AG04450 (cell line): ENCODE data around the gene MAFF. TPM values are rescaled to one million over a fixed set of nuclear protein-coding genes. Genes with fewer than 3 reads are reported as not detected.
A peak's percentile ranks its signal among the peaks of the same experiment; 100 is the strongest.

Source experiments
- CTCF ChIA-PET: fragments of 300-600, 350-600 bp; formaldehyde crosslinking; extraction: SDS; loops from one replicate; lab custom pipeline; 2022; ENCODE audit warnings: antibody characterized with exemption, inconsistent platforms; lab: Charles Lee
- POLR2A ChIA-PET: fragments of 350-600 bp; formaldehyde crosslinking; extraction: SDS; loops from one replicate; lab custom pipeline; 2021; ENCODE audit warnings: antibody characterized with exemption, inconsistent platforms; lab: Yijun Ruan, JAX
- DNase-seq: peaks from one replicate; pipeline ENCODE4 v3.0.0-alpha.2; 2011; ENCODE audit warnings: low read depth, low spot score
- H3K27ac ChIP-seq: one replicate; pipeline ENCODE4 v1.5.1; 2012; ENCODE audit warnings: low read depth, low read length, control low read depth
- H3K27me3 ChIP-seq: one replicate; pipeline ENCODE4 v1.6.0; 2012; ENCODE audit warnings: low read length; ENCODE audit not compliant: control insufficient read depth, insufficient read depth
- H3K4me3 ChIP-seq: 2 replicates; pipeline ENCODE4 v1.5.1; 2011; ENCODE audit warnings: mild to moderate bottlenecking, low read depth, low read length, control low read depth
- H3K9me3 ChIP-seq: 2 replicates; pipeline ENCODE4 v1.5.1; 2012; ENCODE audit warnings: low read length; ENCODE audit not compliant: control insufficient read depth, insufficient read depth
- CTCF ChIP-seq: IDR thresholded peaks from 2 replicates; pipeline ENCODE4 v1.5.1; 2011; ENCODE audit warnings: low read depth, low read length, control low read depth, inconsistent platforms
- polyA plus RNA-seq: library from polyadenylated mRNA; depleted of rRNA; stranded (reverse); fragments of >200 nt; gene quantifications from 2 replicates; pipeline ENCODE4 v1.2.3, GENCODE V29; 2011

The MAFF gene
- polyA plus RNA-seq, 1 experiment, result 8.3 TPM

- no peak for TF ChIP-seq CTCF
- ChIA-PET POLR2A (interaction anchor here (0.6 kb wide), 1 partner anchor 54 kb away, joined by 4 read pairs; no protein-coding TSS in a partner anchor), CTCF (no interaction called here)
- DNase-seq, result no peak
- peaks cover 4% of the 10 kb centered on the region; the same call in 1 of the 2 replicates for H3K9me3 ChIP-seq
- H3K4me3 ChIP-seq, result no peak overlapping the region
- no peaks in the 10 kb centered on the region for H3K27me3 ChIP-seq
- no peak overlapping the region for H3K27ac ChIP-seq
Observed at GRCh38 chr22:38212442-38212841, 10.6 kb downstream of the MAFF start.

- H3K9me3 ChIP-seq, result peaks cover 4% of the 10 kb centered on the region; the same call in 1 of the 2 replicates
- ChIA-PET CTCF (no interaction called here), POLR2A (interaction anchor here (0.6 kb wide), 1 partner anchor 97 kb away, joined by 3 read pairs; no protein-coding TSS in a partner anchor)
- no peak for DNase-seq
- no peaks in the 10 kb centered on the region for H3K27me3 ChIP-seq
- no peak overlapping the region for H3K27ac ChIP-seq
- no peak for TF ChIP-seq CTCF
- no peak overlapping the region for H3K4me3 ChIP-seq
Observed at GRCh38 chr22:38213319-38213989, 11.7 kb downstream of the MAFF start.

GRCh38 chr22:38213990-38214301, 12.2 kb downstream of the MAFF start:
- no peaks in the 10 kb centered on the region for H3K27me3 ChIP-seq
- ChIA-PET CTCF (no interaction called here), POLR2A (interaction anchor here (1.1 to 1.3 kb wide), 2 partner anchors 8 to 12 kb away, joined by 4 to 5 read pairs; partner anchors contain the start of gene MAFF)
- no peak overlapping the region for H3K27ac ChIP-seq
- no peak for DNase-seq
- H3K4me3 ChIP-seq, result no peak overlapping the region
- H3K9me3 ChIP-seq, result peaks cover 4% of the 10 kb centered on the region; the same call in 1 of the 2 replicates
- no peak for TF ChIP-seq CTCF

GRCh38 chr22:38214302-38215056, 12.7 kb downstream of the MAFF start:
- no peak for DNase-seq
- H3K27ac ChIP-seq, result peak overlapping the region; percentile 11
- peaks cover 4% of the 10 kb centered on the region; the same call in 1 of the 2 replicates for H3K9me3 ChIP-seq
- ChIA-PET CTCF (interaction anchor here (0.6 kb wide), 1 partner anchor 100 kb away, joined by 4 read pairs; no protein-coding TSS in a partner anchor), POLR2A (interaction anchor here (0.5 to 1.3 kb wide), 3 partner anchors 9 to 61 kb away, joined by 4 to 5 read pairs (median 4); partner anchors contain the start of gene MAFF)
- no peak for TF ChIP-seq CTCF
- peak overlapping the region; percentile 10; the same call in 1 of the 2 replicates for H3K4me3 ChIP-seq
- no peaks in the 10 kb centered on the region for H3K27me3 ChIP-seq
